Mucosa of gallbladder (tissue), 1 donor: ENCODE results near the gene CHD3. TPM values are rescaled to one million over a fixed set of nuclear protein-coding genes. Genes with fewer than 3 reads are reported as not detected.

Source experiments
- total RNA-seq: library from RNA; stranded (reverse); gene quantifications from one replicate; pipeline ENCODE4 v1.2.1, GENCODE V29; 2021
- donor health status: DM: no; HTN: no; CAD: no.

CHD3 gene
- total RNA-seq, 1 donor from 2014 or later, result 127 TPM

Other genes with a start within 250 kb of the CHD3 start
- gene ATP1B2, start 237.9 kb upstream of the CHD3 start, total RNA-seq, result 7.7 TPM
- gene TP53, start 201.3 kb upstream of the CHD3 start, total RNA-seq, result 48.7 TPM
- gene WRAP53, start 200.3 kb upstream of the CHD3 start, total RNA-seq, result 9.0 TPM
- 1.6 TPM for gene EFNB3, start 183.6 kb upstream of the CHD3 start, total RNA-seq
- 0.95 TPM for gene DNAH2, start 171.0 kb upstream of the CHD3 start, total RNA-seq
- gene KDM6B, start 54.6 kb upstream of the CHD3 start, total RNA-seq, result 52.5 TPM
- 5.8 TPM for gene TMEM88, start 33.7 kb upstream of the CHD3 start, total RNA-seq
- 79.0 TPM for gene NAA38, start 31.2 kb upstream of the CHD3 start, total RNA-seq
- 21.9 TPM for gene CYB5D1, start 30.8 kb upstream of the CHD3 start, total RNA-seq
- 3.5 TPM for gene RNF227, start 27.5 kb downstream of the CHD3 start, total RNA-seq
- gene KCNAB3, start 41.1 kb downstream of the CHD3 start, total RNA-seq, result 2.5 TPM
- 147 TPM for gene TRAPPC1, start 43.2 kb downstream of the CHD3 start, total RNA-seq
- 32.1 TPM for gene CNTROB, start 43.4 kb downstream of the CHD3 start, total RNA-seq
- gene GUCY2D, start 113.8 kb downstream of the CHD3 start, total RNA-seq, result 0.63 TPM
- 14.0 TPM for gene ALOX15B, start 150.3 kb downstream of the CHD3 start, total RNA-seq
- 0.43 TPM for gene ALOX12B, start 198.9 kb downstream of the CHD3 start, total RNA-seq
- gene ALOXE3, start 229.7 kb downstream of the CHD3 start, total RNA-seq, result not detected
- 0.78 TPM for gene HES7, start 235.3 kb downstream of the CHD3 start, total RNA-seq